ENCODE results near the gene RPS4Y1.

DNA sequence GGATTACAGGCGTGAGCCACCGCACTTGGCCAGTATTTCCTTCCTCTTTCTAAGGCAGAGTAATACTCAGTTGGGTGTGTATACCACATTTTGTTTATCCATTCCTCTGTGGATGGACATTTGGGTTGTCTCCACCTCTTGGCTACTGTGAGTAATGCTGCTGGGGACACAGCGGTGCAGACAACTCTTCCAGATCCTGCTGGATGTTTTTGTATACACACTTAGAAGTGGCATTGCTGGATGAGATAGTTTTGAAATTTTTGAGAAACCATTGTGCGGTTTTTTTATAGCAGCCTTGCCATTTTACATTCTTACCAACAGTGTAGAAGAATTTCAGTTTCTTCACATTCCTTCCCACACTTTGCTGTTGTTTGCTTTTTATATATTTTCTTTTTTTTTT lies 16.3 kb downstream of the RPS4Y1 start:
- TF ChIP-seq, protein P1, sequence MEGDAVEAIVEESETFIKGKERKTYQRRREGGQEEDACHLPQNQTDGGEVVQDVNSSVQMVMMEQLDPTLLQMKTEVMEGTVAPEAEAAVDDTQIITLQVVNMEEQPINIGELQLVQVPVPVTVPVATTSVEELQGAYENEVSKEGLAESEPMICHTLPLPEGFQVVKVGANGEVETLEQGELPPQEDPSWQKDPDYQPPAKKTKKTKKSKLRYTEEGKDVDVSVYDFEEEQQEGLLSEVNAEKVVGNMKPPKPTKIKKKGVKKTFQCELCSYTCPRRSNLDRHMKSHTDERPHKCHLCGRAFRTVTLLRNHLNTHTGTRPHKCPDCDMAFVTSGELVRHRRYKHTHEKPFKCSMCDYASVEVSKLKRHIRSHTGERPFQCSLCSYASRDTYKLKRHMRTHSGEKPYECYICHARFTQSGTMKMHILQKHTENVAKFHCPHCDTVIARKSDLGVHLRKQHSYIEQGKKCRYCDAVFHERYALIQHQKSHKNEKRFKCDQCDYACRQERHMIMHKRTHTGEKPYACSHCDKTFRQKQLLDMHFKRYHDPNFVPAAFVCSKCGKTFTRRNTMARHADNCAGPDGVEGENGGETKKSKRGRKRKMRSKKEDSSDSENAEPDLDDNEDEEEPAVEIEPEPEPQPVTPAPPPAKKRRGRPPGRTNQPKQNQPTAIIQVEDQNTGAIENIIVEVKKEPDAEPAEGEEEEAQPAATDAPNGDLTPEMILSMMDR (IDR thresholded peaks at IDR 0.05), result no peak
- no peak for TF ChIP-seq POLR2A (IDR thresholded peaks at IDR 0.05)

All from heart left ventricle (tissue), 13 donors.